Fibroblast of lung (primary cell): ENCODE results near the gene ASIC2. TPM values are rescaled to one million over a fixed set of nuclear protein-coding genes. Genes with fewer than 3 reads are reported as not detected.

Experiments
- DNase-seq, 2 donors: peaks; one replicate each; pipeline versions ENCODE4 v3.0.0 to v3.0.0-alpha.2; 2010; ENCODE audit warnings: low read depth in 2 of 2
- H2AFZ ChIP-seq: 2 replicates; pipeline ENCODE4 v1.5.1; 2012; ENCODE audit warnings: low read length, control low read depth, inconsistent platforms
- H3K27ac ChIP-seq: 2 replicates; pipeline ENCODE4 v1.5.1; 2011; ENCODE audit warnings: low read length, control low read depth; ENCODE audit not compliant: insufficient read depth
- H3K27me3 ChIP-seq: 2 replicates; pipeline ENCODE4 v1.5.1; 2011; ENCODE audit warnings: mild to moderate bottlenecking, low read length; ENCODE audit not compliant: control insufficient read depth, insufficient read depth
- H3K36me3 ChIP-seq: 2 replicates; pipeline ENCODE4 v1.5.1; 2011; ENCODE audit warnings: low read length; ENCODE audit not compliant: control insufficient read depth, insufficient read depth
- H3K4me1 ChIP-seq: 2 replicates; pipeline ENCODE4 v1.5.1; 2011; ENCODE audit warnings: low read length; ENCODE audit not compliant: control insufficient read depth, insufficient read depth; ENCODE audit errors: extremely low read depth
- H3K4me2 ChIP-seq: 2 replicates; pipeline ENCODE4 v1.5.1; 2011; ENCODE audit warnings: low read length, control low read depth; ENCODE audit not compliant: insufficient read depth; ENCODE audit errors: extremely low read depth
- H3K4me3 ChIP-seq, 4 experiments: fragments of 200-600 bp in 1 of 4; sonication (generic) in 1 of 4; replicated peaks in 1 of 4; 2 replicates each; pipeline ENCODE4 v1.5.1; 2011 to 2016; ENCODE audit warnings: low read length in 4 of 4, low read depth in 3 of 4, mild to moderate bottlenecking in 3 of 4, control low read depth in 2 of 4, inconsistent platforms in 1 of 4, mixed read lengths in 1 of 4; ENCODE audit not compliant: insufficient read depth in 1 of 4; ENCODE audit errors: control extremely low read depth in 1 of 4
- H3K79me2 ChIP-seq: 2 replicates; pipeline ENCODE4 v1.5.1; 2012; ENCODE audit warnings: mild to moderate bottlenecking, low read length, inconsistent platforms; ENCODE audit not compliant: control insufficient read depth, insufficient read depth
- H3K9ac ChIP-seq: 2 replicates; pipeline ENCODE4 v1.5.1; 2011; ENCODE audit warnings: mild to moderate bottlenecking, low read length, control low read depth; ENCODE audit not compliant: insufficient read depth
- H3K9me3 ChIP-seq: 2 replicates; pipeline ENCODE4 v1.5.1; 2012; ENCODE audit warnings: low read depth, low read length; ENCODE audit not compliant: control insufficient read depth, insufficient read depth
- H4K20me1 ChIP-seq: 2 replicates; pipeline ENCODE4 v1.5.1; 2011; ENCODE audit warnings: low read length; ENCODE audit not compliant: control insufficient read depth, insufficient read depth; ENCODE audit errors: extremely low read depth
- EZH2 ChIP-seq: IDR thresholded peaks from 2 replicates; pipeline ENCODE4 v1.5.1; 2012; ENCODE audit warnings: low read length, control low read depth, mild to moderate bottlenecking; ENCODE audit errors: missing control alignments
- polyA plus RNA-seq, 2 donors: library from polyadenylated mRNA; depleted of rRNA in 1 of 2; stranded (reverse) in 1 of 2; unstranded in 1 of 2; fragments of >200 nt; gene quantifications; 2 replicates each; pipeline ENCODE4 v1.2.1, GENCODE V29; 2011 to 2012; ENCODE audit warnings: missing spikeins in 1 of 2
- total RNA-seq: library from RNA; depleted of rRNA; stranded (reverse); fragments of >200 nt; gene quantifications from 2 replicates; pipeline ENCODE4 v1.2.1, GENCODE V29; 2014
- TF ChIP-seq, protein P1 (sequence below), 2 donors: IDR thresholded peaks in 1 of 2; conservative IDR thresholded peaks in 1 of 2; 1 replicate in 1 of 2; 2 replicates in 1 of 2; pipeline ENCODE4 v1.5.1; 2011 to 2012; ENCODE audit warnings: low read length in 2 of 2, control low read depth in 1 of 2, inconsistent platforms in 1 of 2, low read depth in 1 of 2, mild to moderate bottlenecking in 1 of 2

The ASIC2 gene
- total and polyA plus RNA-seq, 2 donors (not counting 1 experiment from before 2014, with no cell fraction given), result 0.08 to 0.50 TPM

DNA sequence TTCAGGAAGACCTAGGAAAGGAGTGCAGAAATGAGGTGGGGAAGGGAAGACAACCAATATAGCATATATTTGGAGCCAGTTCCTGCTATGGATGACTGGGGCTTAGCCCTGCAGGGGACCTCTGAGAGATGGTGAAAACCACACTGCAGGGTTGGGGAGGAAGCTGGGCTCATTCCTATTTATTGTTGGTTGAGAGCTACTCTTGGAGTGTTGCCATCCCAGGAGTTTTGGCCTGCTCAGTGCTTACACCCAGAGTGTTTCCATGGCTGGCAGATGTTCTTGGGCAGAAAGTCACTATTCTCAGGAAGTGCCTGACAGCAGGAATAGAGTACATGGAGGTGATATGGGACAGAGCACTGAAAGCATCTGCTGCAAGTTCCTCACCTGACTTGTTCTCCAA lies 155.7 kb downstream of the ASIC2 start:
- H3K79me2 ChIP-seq, result no peaks in the 10 kb centered on the region
- H4K20me1 ChIP-seq, result no peaks in the 10 kb centered on the region
- H3K27ac ChIP-seq, result no peak overlapping the region
- no peak overlapping the region for H3K4me3 ChIP-seq
- DNase-seq, result peak in 1 of 2 donors; percentile 11
- no peaks in the 10 kb centered on the region for H3K4me1 ChIP-seq
- no peaks in the 10 kb centered on the region for H3K27me3 ChIP-seq
- no peak overlapping the region for H3K9ac ChIP-seq
- H3K36me3 ChIP-seq, result no peaks in the 10 kb centered on the region
- H3K4me2 ChIP-seq, result no peak overlapping the region
- no peak for TF ChIP-seq EZH2
- TF ChIP-seq, protein P1, sequence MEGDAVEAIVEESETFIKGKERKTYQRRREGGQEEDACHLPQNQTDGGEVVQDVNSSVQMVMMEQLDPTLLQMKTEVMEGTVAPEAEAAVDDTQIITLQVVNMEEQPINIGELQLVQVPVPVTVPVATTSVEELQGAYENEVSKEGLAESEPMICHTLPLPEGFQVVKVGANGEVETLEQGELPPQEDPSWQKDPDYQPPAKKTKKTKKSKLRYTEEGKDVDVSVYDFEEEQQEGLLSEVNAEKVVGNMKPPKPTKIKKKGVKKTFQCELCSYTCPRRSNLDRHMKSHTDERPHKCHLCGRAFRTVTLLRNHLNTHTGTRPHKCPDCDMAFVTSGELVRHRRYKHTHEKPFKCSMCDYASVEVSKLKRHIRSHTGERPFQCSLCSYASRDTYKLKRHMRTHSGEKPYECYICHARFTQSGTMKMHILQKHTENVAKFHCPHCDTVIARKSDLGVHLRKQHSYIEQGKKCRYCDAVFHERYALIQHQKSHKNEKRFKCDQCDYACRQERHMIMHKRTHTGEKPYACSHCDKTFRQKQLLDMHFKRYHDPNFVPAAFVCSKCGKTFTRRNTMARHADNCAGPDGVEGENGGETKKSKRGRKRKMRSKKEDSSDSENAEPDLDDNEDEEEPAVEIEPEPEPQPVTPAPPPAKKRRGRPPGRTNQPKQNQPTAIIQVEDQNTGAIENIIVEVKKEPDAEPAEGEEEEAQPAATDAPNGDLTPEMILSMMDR (conservative IDR thresholded peaks at IDR 0.05 in 1 of 2, IDR thresholded peaks at IDR 0.05 in 1 of 2; ENCODE audit: low read depth in 1 of 2, low read length in 2 of 2), result no peak
- no peak overlapping the region for H2AFZ ChIP-seq
- no peaks in the 10 kb centered on the region for H3K9me3 ChIP-seq

DNA sequence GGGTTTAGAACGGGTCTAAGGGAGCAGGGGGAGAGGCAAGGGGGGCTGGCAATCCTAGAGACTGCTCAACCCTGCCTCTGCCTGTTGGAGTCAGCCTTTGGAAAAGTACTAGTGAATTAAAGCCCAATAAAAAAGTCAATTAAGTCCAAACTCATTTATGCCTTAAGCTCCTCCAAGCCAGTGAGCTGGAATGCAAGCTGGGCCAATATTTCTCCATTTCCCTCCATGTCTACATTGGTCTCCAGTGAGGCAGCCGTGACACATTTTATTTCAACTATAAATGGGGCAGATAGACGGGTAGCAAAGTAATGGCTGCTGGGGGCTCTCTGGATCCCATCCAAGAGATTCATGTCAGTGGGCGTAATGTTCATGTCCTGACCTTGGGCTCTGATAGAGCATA lies 157.4 kb downstream of the ASIC2 start:
- no peak overlapping the region for H2AFZ ChIP-seq
- no peak for TF ChIP-seq EZH2
- TF ChIP-seq, protein P1 (conservative IDR thresholded peaks at IDR 0.05 in 1 of 2, IDR thresholded peaks at IDR 0.05 in 1 of 2; ENCODE audit: low read depth in 1 of 2, low read length in 2 of 2), result no peak
- no peaks in the 10 kb centered on the region for H4K20me1 ChIP-seq
- no peak for DNase-seq
- H3K27me3 ChIP-seq, result no peaks in the 10 kb centered on the region
- no peak overlapping the region for H3K27ac ChIP-seq
- H3K79me2 ChIP-seq, result no peaks in the 10 kb centered on the region
- H3K9me3 ChIP-seq, result no peaks in the 10 kb centered on the region
- no peak overlapping the region for H3K4me2 ChIP-seq
- no peaks in the 10 kb centered on the region for H3K36me3 ChIP-seq
- no peak overlapping the region for H3K9ac ChIP-seq
- H3K4me3 ChIP-seq, result no peak overlapping the region
- H3K4me1 ChIP-seq, result no peaks in the 10 kb centered on the region

DNA sequence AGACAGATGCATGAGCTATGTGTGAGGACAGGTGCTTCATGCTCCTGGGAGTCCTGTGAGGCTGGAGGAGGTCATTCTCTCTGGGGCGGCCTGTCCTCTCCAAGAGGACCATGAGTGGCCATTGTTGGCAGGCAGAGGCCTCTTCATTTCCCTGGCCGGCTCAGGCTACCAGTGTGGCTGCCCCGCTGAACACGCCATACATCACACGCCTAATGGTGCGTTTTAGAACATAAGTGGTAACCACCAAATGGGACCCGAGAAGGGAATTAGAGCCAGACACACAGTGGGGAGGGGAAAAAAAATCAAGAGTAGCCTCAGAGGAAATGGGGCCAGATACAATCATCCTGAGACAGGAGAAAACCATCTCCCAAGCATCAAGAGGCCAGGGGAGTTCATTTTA lies 161.5 kb downstream of the ASIC2 start:
- Histone ChIP-seq H3K36me3 (no peaks in the 10 kb centered on the region), H3K27me3 (no peaks in the 10 kb centered on the region), H3K27ac (no peak overlapping the region), H3K79me2 (no peaks in the 10 kb centered on the region), H3K4me3 (no peak overlapping the region), H3K4me1 (no peaks in the 10 kb centered on the region), H3K9me3 (no peaks in the 10 kb centered on the region), H3K4me2 (no peak overlapping the region), H2AFZ (no peak overlapping the region), H3K9ac (no peak overlapping the region), H4K20me1 (no peaks in the 10 kb centered on the region)
- TF ChIP-seq, protein P1 (conservative IDR thresholded peaks at IDR 0.05 in 1 of 2, IDR thresholded peaks at IDR 0.05 in 1 of 2; ENCODE audit: low read depth in 1 of 2, low read length in 2 of 2), result no peak
- TF ChIP-seq EZH2, result no peak
- DNase-seq, result no peak
